ENCODE data around the gene GTSF1L.

Gene GTSF1L

GRCh38 chr20:43680981-43681380, 45.8 kb downstream of the GTSF1L start:
- no peaks in the 10 kb centered on the region for H3K9me3 Mint-ChIP-seq
- no peaks in the 10 kb centered on the region for H3K27me3 Mint-ChIP-seq
- H3K27ac Mint-ChIP-seq: peak overlapping the region; percentile 91
- ATAC-seq: no peak
- H3K36me3 Mint-ChIP-seq: peaks cover 10% of the 10 kb centered on the region
- peak overlapping the region; percentile 65 for H3K4me3 Mint-ChIP-seq
- peaks cover 43% of the 10 kb centered on the region for H3K4me1 Mint-ChIP-seq

DNA sequence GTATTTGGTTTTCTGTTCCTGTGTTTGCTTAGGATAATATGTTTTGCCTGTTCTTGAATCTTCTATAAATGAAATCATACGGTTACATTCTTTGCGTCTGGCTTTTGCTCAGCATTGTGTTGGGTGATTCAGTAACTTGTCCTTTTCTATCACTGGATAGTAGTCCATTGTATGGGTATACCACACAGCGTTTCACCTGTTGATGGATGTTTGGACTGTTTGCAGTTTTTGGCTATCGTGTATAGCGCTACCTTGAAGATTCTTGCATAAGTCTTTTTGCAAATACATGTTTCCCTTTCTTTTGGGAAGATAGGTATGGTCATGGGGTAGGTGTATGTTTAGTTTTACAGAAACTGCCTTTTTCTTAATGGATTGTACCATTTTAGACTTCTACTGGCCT, 50.4 kb downstream of the GTSF1L start:
- Mint-ChIP-seq H3K4me1 (peaks cover 24% of the 10 kb centered on the region), H3K27ac (peak overlapping the region; percentile 49), H3K4me3 (no peak overlapping the region), H3K27me3 (no peaks in the 10 kb centered on the region), H3K36me3 (peaks cover 16% of the 10 kb centered on the region), H3K9me3 (no peaks in the 10 kb centered on the region)
- no peak for ATAC-seq

Data from stimulated activated memory B cell treated with anti-CD40 and anti-IgM and Interleukin-4, amounts not matched to agents 10 μg/mL and 1 μg/mL and 100 μg/mL, for 72 hours (primary cell).